ENCODE measurements around the gene COL9A3.

COL9A3 gene

GRCh38 chr20:62796699-62797491, 20.0 kb upstream of the COL9A3 start:
- no peak for DNase-seq (ENCODE audit: low spot score)

- no peak for DNase-seq (ENCODE audit: low spot score)
Observed at GRCh38 chr20:62797671-62798532, 18.9 kb upstream of the COL9A3 start.

- no peak for DNase-seq (ENCODE audit: low spot score)
Observed at GRCh38 chr20:62799036-62799435, 17.8 kb upstream of the COL9A3 start.

GRCh38 chr20:62799459-62799858, 17.4 kb upstream of the COL9A3 start:
- DNase-seq (ENCODE audit: low spot score) = no peak

GRCh38 chr20:62799873-62800272, 17.0 kb upstream of the COL9A3 start:
- no peak for DNase-seq (ENCODE audit: low spot score)

GRCh38 chr20:62800314-62801259, 16.3 kb upstream of the COL9A3 start:
- no peak for DNase-seq (ENCODE audit: low spot score)

GRCh38 chr20:62801284-62802010, 15.4 kb upstream of the COL9A3 start:
- DNase-seq (ENCODE audit: low spot score) = no peak

- DNase-seq (ENCODE audit: low spot score) = no peak
Observed at GRCh38 chr20:62802026-62802712, 14.7 kb upstream of the COL9A3 start.

GRCh38 chr20:62804021-62804626, 12.7 kb upstream of the COL9A3 start:
- no peak for DNase-seq (ENCODE audit: low spot score)

- no peak for DNase-seq (ENCODE audit: low spot score)
Observed at GRCh38 chr20:62804627-62805154, 12.2 kb upstream of the COL9A3 start, which contains the start of gene OGFR. TSS of gene OGFR (plus strand) at chr20:62804835. CDS start at chr20:62804860, 25 bp downstream.

GRCh38 chr20:62805155-62805710, 11.6 kb upstream of the COL9A3 start:
- DNase-seq (ENCODE audit: low spot score) = no peak

- DNase-seq (ENCODE audit: low spot score) = no peak
Observed at GRCh38 chr20:62805711-62806382, 11.0 kb upstream of the COL9A3 start.

- DNase-seq (ENCODE audit: low spot score) = no peak
Observed at GRCh38 chr20:62806383-62807050, 10.3 kb upstream of the COL9A3 start.

GRCh38 chr20:62807444-62808210, 9.2 kb upstream of the COL9A3 start:
- no peak for DNase-seq (ENCODE audit: low spot score)

GRCh38 chr20:62808211-62808865, 8.5 kb upstream of the COL9A3 start:
- no peak for DNase-seq (ENCODE audit: low spot score)

GRCh38 chr20:62809530-62810428, 7.1 kb upstream of the COL9A3 start:
- no peak for DNase-seq (ENCODE audit: low spot score)
